Measurements from ENCODE around the gene SMC4.

The SMC4 gene

DNA sequence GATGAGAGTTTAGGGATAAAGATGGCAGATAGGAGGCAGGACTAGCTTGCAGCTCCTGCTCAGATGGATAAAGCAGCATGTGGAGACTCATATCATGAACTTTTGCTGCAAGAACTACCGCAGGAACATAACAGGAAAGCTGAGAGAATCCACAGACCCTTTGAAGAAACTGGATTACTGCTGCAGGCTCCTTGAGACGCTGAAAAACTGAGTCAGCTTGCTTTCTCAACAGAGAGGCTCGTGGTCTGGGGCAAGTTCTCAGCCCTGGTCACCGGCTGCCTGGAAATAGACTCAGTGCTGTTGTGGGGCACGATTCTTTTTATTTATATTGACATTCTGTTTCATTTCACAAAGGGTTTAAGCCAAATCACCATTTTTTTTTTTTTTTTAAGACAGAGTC lies 78.9 kb downstream of the SMC4 start:
- DNase-seq: peak; percentile 59

DNA sequence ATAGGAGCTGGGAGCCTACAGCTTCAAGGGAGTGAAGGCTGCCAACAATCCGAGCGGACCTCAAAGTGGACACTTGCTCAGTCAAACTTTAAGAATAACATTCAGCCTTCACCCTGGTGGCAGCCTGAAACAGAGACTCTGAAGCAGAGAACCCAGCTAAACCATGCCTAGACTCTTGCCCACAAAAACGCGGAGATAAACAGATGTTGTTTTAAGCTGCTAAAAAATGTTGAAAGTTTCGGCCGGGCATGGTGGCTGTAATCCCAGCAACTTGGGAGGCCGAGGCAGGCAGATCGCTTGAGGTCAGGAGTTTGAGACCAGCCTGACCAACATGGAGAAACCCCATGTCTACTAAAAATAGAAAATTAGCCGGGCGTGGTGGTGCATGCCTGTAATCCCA lies 79.9 kb downstream of the SMC4 start:
- no peak for DNase-seq

DNA sequence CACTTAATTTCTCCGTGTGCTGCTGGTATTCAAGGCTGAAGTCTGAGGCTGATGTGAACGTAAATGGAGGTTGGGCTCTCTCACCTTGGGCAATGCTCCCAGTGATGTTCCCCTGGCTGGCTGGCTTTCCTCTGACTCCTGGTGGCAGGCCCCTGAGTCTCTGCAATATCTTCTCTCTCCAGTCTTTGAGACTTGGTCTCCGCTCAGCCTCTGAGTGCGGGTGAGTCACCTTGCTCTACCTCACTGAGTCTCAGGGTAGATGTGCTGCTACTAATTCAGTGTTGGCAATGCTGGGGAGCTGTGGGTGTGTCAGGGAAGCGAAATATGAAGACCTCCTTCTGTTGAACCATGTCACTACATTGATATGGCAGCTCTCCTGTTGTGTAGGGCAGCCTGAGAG lies 81.5 kb downstream of the SMC4 start:
- DNase-seq: peak; percentile 37

DNA sequence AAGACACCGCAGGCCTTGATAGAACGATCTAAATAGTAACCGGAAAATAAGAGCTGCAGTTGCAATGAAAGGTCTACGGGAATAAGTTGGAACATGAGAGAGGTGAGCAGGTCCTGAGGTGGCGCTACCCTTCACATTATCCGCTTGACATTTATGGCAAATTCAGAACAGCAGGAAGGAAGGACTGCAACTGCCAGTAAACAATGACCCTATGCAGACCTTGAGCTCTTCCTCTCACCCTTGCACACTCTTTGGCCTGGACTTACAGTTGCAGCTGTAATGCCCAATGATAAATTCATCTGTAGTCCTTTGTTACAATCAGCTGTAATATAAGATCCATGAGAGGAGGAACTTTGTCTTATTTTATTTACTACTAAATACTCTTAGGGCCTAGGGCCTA lies 82.4 kb downstream of the SMC4 start:
- no peak for DNase-seq

DNA sequence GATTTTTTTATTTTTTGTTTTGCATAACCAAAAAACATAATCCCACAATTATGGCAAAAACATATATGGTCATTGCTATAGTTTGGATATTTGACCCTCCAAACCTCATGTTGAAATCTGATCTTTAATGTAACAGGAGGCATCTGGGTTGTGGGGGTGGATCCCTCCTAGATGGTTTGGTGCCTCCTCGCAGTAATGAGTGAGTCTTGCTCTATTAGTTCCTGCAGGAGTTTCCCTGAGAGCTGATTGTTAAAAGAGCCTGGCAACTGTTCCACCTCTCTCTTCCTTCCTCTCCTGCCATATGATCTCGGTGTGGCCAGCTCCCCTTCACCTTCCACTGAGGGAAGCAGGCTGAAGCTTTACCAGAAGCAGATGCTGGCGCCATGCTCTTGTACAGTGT lies 83.3 kb downstream of the SMC4 start:
- DNase-seq: no peak
